ENCODE results near the gene FGD4.

GRCh38 chr12:32397696-32398095 lies 1.7 kb upstream of the FGD4 start:
- no peak for TF ChIP-seq CTBP1 (IDR thresholded peaks at IDR 0.05; ENCODE audit: borderline replicate concordance)
- TF ChIP-seq SP1 (IDR thresholded peaks at IDR 0.05) = no peak
- no peak for TF ChIP-seq HDGF (IDR thresholded peaks at IDR 0.05; ENCODE audit: borderline replicate concordance)

All from HEK293T (cell line).